Activated T-helper 9 cell treated with anti-CD3 and anti-CD28 coated beads, Interleukin-2, amount 50 U/mL, for 16 hours (primary cell): ENCODE measurements around the gene EPB41L4B.

Experiments used
- DNase-seq: peaks from one replicate; pipeline ENCODE4 v3.0.0-alpha.2; 2020; ENCODE audit warnings: low read depth

The EPB41L4B gene

GRCh38 chr9:109320331-109320741 is 523 bp downstream of the EPB41L4B start:
- DNase-seq: no peak

- no peak for DNase-seq
These were observed 1.1 kb downstream of the EPB41L4B start for GRCh38 chr9:109319626-109320241.

- no peak for DNase-seq
These were observed 1.7 kb downstream of the EPB41L4B start for GRCh38 chr9:109319017-109319625.

GRCh38 chr9:109317979-109318741 is 2.7 kb downstream of the EPB41L4B start:
- no peak for DNase-seq

- no peak for DNase-seq
These were observed 3.4 kb downstream of the EPB41L4B start for GRCh38 chr9:109317311-109317978.

DNA sequence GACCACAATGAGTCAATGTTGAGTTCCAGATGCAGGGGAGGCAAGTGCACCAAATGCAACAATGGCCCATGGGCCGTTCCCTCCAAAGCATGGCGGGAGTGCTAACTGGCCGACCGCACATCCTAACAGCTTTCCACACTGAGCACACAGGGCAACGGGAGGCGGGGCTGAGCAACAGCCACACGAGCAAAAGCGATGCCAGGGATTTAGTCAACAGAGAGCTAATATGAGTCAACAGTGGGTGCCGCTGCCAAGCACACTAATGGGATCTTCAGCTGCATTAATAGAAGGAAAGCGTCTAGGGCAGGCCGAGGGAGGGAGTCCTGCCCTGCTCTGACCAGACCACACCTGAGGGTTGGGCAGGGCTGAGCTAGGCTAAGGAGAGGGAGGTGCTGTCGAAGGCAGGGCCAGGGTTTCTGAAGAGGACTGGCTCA is 4.6 kb downstream of the EPB41L4B start:
- DNase-seq: no peak

DNA sequence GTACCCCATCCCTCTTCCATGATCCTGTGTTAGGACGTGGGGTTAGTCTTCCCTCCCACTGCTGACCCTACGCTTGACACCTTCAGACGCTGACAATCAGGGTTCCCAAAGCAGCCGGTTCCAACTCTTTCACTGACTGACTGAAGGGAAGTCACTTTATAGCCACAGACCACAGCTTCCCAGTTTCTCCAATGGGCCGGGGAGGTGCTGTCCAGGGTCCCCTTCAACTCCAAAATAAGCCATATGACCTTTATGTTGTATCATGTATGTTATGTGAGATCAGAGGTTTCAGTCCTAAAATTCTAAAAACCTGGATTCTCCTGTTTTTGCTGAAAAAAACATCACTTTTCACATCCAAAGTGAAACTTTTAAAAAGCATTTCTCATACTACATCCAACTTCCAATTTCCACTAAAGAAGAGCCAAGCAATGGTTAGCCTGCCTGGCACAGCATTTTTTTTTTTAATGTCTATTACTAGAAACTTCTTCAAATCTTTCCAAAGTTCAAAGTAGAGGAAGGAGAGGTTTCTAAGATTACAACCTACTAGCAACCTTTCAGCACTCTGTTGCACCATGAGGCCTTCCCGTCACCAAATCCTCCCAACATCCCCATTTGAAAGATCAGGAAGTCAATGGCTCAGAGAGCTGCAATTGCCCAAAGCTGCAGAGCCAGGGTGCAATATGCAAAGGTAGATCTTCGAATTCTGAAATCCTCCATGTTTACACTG is 5.2 kb downstream of the EPB41L4B start:
- no peak for DNase-seq

GRCh38 chr9:109314011-109314531 is 6.8 kb downstream of the EPB41L4B start:
- DNase-seq: no peak

- no peak for DNase-seq
These were observed 7.5 kb downstream of the EPB41L4B start for GRCh38 chr9:109313351-109313750.

DNA sequence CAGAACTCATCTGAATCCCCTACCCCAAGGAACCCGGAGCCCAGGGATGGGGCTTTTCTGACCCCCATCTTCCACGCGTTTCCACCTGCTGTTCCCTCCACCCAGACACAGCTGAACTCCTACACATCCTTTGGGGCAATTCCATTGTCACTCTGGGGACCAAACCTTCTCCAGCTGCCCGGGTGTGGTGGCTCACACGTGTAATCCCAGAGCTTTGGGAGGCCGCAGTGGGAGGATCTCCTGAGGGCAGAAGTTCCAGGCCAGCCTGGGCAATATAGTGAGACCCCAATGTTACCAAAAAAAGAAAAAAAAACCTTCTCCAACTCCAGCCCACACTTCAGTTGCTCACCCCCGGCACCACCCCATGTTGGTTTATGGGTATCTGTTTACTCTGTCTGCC is 8.1 kb downstream of the EPB41L4B start:
- DNase-seq: no peak

DNA sequence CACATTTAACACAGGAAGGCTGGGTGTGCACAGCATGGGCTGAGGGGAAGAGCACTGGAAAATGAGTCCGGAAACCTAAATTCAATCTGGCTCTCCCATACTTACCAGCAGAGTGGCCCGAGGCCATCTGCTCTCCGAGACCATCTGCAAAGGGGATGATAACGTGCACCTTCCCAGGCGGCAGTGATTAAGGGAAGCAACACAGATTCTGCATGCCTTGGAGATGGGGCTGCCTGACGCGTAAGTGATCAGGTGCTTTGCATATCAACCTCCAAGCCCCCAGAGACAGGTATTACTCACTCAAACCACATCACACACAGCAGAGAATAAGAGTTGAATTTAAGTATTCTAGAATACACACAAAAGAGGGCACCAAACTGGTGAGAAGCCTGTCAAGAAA is 9.1 kb downstream of the EPB41L4B start:
- no peak for DNase-seq

- DNase-seq: no peak
These were observed 9.6 kb downstream of the EPB41L4B start for GRCh38 chr9:109311286-109311685.

- no peak for DNase-seq
These were observed 10.4 kb downstream of the EPB41L4B start for GRCh38 chr9:109310486-109310901.

- DNase-seq: no peak
These were observed 11.6 kb downstream of the EPB41L4B start for GRCh38 chr9:109309282-109309681.

DNA sequence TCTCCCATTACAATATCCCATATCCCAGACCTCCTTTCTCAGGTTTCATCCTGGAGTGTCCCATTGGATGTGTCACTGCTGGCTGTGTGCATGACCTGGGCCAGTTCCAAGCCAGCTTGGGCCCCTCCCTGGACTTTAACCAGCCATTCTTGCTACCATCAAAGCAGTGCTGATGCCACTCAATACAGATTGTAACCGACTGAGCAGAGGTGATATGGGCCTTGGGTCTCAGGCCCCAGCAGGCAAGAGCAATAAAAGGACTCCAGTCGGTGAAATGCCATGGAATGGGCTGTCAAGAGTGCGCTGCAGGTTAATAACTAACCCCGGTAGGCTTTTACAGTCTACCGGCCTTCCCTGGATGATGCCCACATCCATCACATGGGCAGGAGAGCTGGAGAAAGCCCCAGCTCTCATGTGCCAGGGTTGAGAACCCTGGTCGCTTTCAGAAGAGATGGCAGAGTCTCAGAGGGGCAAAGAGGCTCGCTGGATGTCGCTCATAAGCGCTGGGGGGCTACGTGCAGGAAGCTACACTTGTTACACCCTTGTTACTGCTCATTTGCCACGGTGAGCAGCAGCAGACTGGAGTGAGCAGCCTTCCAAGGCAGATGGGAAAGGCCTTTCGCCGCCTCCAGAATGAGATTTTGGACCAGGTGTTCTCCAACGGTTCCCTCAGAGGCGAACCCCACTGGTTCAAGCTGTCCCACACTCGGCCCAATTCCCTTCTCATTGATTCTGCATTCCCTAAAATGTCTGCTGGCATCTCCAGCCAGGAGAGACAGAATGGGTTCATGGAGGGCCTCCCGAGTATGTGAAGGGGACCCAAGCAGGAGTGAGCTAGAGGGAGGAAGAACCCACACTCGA is 13.2 kb downstream of the EPB41L4B start:
- no peak for DNase-seq

- DNase-seq: no peak
These were observed 15.1 kb downstream of the EPB41L4B start for GRCh38 chr9:109305801-109306200.

GRCh38 chr9:109304347-109304746 is 16.5 kb downstream of the EPB41L4B start:
- no peak for DNase-seq

DNA sequence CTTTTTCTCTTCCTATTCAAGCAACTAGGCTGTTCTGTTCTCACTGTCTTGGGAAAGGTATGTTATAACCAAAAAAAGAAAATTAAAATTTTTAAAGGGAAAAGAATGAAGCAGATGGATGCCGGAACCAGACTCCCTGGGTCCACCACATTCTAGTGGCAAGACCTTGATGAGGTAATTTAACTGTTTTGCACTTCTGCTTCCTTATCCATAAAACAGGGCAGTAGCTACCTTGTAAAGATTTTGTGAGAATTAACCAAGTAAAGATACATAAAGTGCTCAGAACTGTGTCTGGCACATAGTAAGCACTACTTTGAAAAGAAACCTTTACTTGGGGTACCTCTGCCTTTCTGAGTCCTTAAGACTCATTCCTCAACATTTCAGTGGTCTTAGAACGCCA is 17.0 kb downstream of the EPB41L4B start:
- no peak for DNase-seq

DNA sequence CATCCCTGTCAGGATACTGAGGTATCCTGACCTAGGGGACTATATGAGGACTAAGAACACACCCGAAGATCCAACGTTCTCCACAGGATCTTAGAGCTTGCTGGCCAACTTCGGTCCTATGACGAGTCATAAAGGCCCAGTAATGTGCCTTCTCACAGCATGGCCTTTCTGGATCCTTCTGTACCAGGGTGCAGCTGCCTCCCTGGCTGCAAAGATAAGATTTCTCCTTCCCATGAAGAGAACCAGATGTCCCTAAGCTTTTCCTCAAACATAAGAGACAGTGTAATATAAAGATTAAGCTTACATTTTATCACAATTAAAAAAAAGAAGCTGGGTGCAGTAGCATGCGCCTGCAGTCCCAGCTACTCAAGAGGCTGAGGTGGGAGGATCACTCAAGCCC is 18.3 kb downstream of the EPB41L4B start:
- no peak for DNase-seq

DNA sequence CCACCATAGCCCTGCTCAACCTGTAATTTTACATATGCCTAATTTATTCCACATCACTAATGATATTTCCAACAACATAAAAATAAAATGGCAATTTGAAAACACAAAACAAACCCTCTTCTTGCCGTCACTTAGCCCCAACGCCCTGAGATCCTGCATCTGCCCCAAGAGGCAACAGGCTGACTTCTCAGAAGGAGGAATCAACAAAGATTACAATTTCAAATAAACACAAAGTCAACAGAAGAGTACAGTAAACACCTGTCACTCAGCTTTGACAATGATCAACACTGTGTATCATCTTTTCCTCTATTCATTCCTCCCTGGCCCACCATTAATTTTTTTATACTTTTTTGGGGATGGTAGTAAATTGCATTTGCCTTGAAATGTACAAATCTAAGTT is 19.8 kb downstream of the EPB41L4B start:
- no peak for DNase-seq

- no peak for DNase-seq
These were observed 21.0 kb downstream of the EPB41L4B start for GRCh38 chr9:109299891-109300290.
